Right atrium auricular region (tissue), 2 donors: Measurements from ENCODE around the gene RAPGEF2. TPM values are rescaled to one million over a fixed set of nuclear protein-coding genes. Genes with fewer than 3 reads are reported as not detected.

Experiments used
- DNase-seq: peaks from one replicate; pipeline ENCODE4 v3.0.0-alpha.2; 2019; ENCODE audit warnings: low spot score
- H3K27ac ChIP-seq, 2 donors: fragments of 200-600 bp; sonication (generic); 1 replicate in 1 of 2; 2 replicates in 1 of 2; pipeline ENCODE4 v1.5.1; 2016 to 2019
- H3K27me3 ChIP-seq, 2 donors: fragments of 200-600 bp; sonication (generic); one replicate each; pipeline versions ENCODE4 v1.5.1 to v1.6.0; 2017 to 2019
- H3K36me3 ChIP-seq: fragments of 200-600 bp; sonication (generic); one replicate; pipeline ENCODE4 v1.5.1; 2016
- H3K4me1 ChIP-seq, 2 donors: fragments of 200-600 bp; sonication (generic); one replicate each; pipeline versions ENCODE4 v1.5.1 to v1.6.0; 2017 to 2019
- H3K4me3 ChIP-seq, 2 donors: fragments of 200-600 bp; sonication (generic); 1 replicate in 1 of 2; 2 replicates in 1 of 2; pipeline ENCODE4 v1.5.1; 2017 to 2019; ENCODE audit warnings: mild to moderate bottlenecking in 1 of 2, moderate library complexity in 1 of 2
- H3K9me3 ChIP-seq, 2 donors: fragments of 200-600 bp; sonication (generic); one replicate each; pipeline ENCODE4 v1.5.1; 2019
- CTCF ChIP-seq, 2 donors: fragments of 200-600 bp; sonication (generic); IDR thresholded peaks; one replicate each; pipeline ENCODE4 v1.5.1; 2019; ENCODE audit warnings: antibody characterized with exemption in 2 of 2
- total RNA-seq, 2 donors: library from RNA; depleted of rRNA; stranded (reverse); fragments of >200 nt; gene quantifications; one replicate each; pipeline ENCODE4 v1.1.0, GENCODE V29; 2016

Gene RAPGEF2
- total RNA-seq, 2 donors from 2014 or later: 49.8 to 51.5 TPM

- Histone ChIP-seq H3K4me1 (peaks cover 0 to 41% of the 10 kb centered on the region in 2 donors), H3K9me3 (no peaks in the 10 kb centered on the region), H3K27ac (peak overlapping the region; percentile 8 to 52), H3K4me3 (no peak overlapping the region), H3K27me3 (no peaks in the 10 kb centered on the region), H3K36me3 (no peaks in the 10 kb centered on the region)
- no peak for TF ChIP-seq CTCF (IDR thresholded peaks at IDR 0.05)
- DNase-seq: no peak
Measured at GRCh38 chr4:159252491-159252890, 149.6 kb downstream of the RAPGEF2 start.

GRCh38 chr4:159256037-159256436, 153.2 kb downstream of the RAPGEF2 start:
- TF ChIP-seq CTCF (IDR thresholded peaks at IDR 0.05): no peak
- no peak for DNase-seq
- no peaks in the 10 kb centered on the region for H3K27me3 ChIP-seq
- H3K9me3 ChIP-seq: no peaks in the 10 kb centered on the region
- H3K27ac ChIP-seq: no peak overlapping the region
- H3K4me1 ChIP-seq: peaks cover 0 to 29% of the 10 kb centered on the region in 2 donors
- H3K4me3 ChIP-seq: no peak overlapping the region
- H3K36me3 ChIP-seq: no peaks in the 10 kb centered on the region

DNA sequence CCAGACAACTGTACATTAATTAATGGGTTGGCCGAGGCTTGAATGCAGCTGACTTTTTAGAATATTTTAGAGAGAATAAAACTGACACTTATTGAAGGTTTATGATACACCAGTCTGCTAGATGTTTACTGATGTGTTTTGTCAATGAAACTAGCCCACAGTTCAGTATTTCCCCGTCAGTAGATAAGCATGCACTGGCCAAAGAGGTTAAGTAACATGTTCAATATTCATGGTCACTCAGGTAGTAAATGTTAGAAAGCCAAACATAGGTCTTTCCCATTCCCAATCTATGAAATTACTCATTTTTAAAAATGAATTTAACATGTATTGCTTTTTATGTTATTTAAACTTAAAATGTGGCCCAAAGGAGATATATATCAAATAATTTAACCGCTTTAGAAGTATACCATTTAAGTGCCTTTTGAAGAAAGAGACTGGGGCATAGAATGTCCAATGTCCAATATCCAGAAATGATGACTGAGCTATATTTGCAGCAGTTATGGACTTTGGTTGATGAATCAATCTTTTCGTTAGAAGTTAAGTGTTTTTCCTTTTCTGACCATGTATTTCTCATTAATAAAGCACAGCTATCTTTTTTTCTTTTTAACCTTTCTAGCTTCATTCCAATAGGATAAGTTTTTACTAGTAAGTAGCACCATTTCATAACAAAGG, 156.1 kb downstream of the RAPGEF2 start:
- no peak for TF ChIP-seq CTCF (IDR thresholded peaks at IDR 0.05)
- no peak for DNase-seq
- Histone ChIP-seq H3K9me3 (no peaks in the 10 kb centered on the region), H3K4me3 (no peak overlapping the region), H3K36me3 (no peaks in the 10 kb centered on the region), H3K4me1 (peaks cover 0 to 23% of the 10 kb centered on the region in 2 donors), H3K27ac (no peak overlapping the region), H3K27me3 (no peaks in the 10 kb centered on the region)

- Histone ChIP-seq H3K27me3 (no peaks in the 10 kb centered on the region), H3K36me3 (no peaks in the 10 kb centered on the region), H3K4me3 (no peak overlapping the region), H3K9me3 (no peaks in the 10 kb centered on the region), H3K27ac (no peak overlapping the region), H3K4me1 (peaks cover 0 to 29% of the 10 kb centered on the region in 2 donors)
- no peak for DNase-seq
- no peak for TF ChIP-seq CTCF (IDR thresholded peaks at IDR 0.05)
Measured at GRCh38 chr4:159264057-159264456, 161.2 kb downstream of the RAPGEF2 start.

- Histone ChIP-seq H3K27ac (peak overlapping the region; percentile 45 to 61), H3K36me3 (no peaks in the 10 kb centered on the region), H3K4me3 (peak overlapping the region; percentile 23 to 37), H3K27me3 (no peaks in the 10 kb centered on the region), H3K4me1 (peaks cover 0 to 41% of the 10 kb centered on the region in 2 donors), H3K9me3 (no peaks in the 10 kb centered on the region)
- no peak for TF ChIP-seq CTCF (IDR thresholded peaks at IDR 0.05)
- no peak for DNase-seq
Measured at GRCh38 chr4:159266981-159267868, 164.3 kb downstream of the RAPGEF2 start.
